ENCODE results near the gene SPINK5.

DNA sequence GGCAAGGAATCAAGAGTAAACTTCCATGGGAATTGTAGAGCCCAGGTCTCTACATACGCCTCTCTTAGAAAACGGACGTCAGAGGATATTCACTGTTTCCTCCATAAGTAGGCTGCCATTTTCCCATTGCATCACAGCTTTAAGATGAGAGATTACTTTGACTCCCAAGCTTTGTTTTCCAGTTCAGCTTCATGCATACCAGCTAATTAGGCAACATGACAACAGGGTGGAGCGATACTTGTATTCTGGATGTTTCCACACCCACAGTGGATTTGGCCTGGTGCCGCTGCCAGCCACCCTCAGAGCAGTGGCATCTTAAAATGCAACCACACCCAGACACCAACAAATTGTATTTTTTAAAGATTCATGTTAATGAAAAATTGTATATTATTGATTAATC lies 20.9 kb upstream of the SPINK5 start:
- TF ChIP-seq, protein P1, sequence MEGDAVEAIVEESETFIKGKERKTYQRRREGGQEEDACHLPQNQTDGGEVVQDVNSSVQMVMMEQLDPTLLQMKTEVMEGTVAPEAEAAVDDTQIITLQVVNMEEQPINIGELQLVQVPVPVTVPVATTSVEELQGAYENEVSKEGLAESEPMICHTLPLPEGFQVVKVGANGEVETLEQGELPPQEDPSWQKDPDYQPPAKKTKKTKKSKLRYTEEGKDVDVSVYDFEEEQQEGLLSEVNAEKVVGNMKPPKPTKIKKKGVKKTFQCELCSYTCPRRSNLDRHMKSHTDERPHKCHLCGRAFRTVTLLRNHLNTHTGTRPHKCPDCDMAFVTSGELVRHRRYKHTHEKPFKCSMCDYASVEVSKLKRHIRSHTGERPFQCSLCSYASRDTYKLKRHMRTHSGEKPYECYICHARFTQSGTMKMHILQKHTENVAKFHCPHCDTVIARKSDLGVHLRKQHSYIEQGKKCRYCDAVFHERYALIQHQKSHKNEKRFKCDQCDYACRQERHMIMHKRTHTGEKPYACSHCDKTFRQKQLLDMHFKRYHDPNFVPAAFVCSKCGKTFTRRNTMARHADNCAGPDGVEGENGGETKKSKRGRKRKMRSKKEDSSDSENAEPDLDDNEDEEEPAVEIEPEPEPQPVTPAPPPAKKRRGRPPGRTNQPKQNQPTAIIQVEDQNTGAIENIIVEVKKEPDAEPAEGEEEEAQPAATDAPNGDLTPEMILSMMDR (IDR thresholded peaks at IDR 0.05; ENCODE audit: low read depth, low read length, poor library complexity, severe bottlenecking) = no peak
- no peak for TF ChIP-seq EZH2phosphoT487 (IDR thresholded peaks at IDR 0.05; ENCODE audit: borderline replicate concordance, low read length)
